ENCODE data around the gene DAAM2. TPM values are rescaled to one million over a fixed set of nuclear protein-coding genes. Genes with fewer than 3 reads are reported as not detected.
A peak's percentile ranks its signal among the peaks of the same experiment; 100 is the strongest.

Gene DAAM2
- total and polyA plus RNA-seq, 8 donors = 9.3 to 78.8 (median 19.3) TPM

DNA sequence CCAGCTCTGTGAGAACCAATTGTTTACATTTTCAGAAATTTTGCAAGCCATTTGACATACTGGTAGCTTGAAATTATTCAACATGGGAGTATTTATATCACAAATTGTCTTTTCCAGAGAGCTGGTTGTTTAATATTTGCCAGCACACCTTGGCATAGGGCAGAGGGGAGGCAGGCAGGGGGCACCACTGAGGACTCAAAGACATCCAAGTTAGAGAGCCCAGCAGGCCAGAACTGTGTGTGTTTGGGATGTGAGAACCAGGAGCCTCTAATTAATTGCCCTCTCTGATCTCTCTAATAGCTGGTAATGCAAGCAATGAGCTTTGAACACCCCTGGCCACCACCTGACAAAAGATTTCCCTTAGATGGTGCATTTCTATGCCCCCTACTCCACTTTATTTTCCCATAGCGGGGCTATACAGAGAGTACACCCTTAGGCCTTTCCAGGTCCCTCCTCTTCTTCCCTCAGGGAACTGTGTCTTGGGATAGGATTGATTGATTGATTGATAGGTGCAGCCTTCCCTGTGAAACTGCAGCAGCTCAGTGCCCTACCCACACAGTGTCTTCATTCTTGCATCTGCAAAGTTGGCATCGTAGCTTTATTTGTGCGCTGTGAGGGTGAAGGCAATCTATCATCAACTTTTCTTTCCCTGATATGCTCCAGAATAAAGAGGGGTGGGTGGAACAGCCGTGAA, 112.9 kb downstream of the DAAM2 start:
- Histone ChIP-seq H3K4me1 (peaks cover 0 to 16% (median 7%) of the 10 kb centered on the region in 4 donors), H3K9me3 (no peaks in the 10 kb centered on the region), H3K27me3 (no peaks in the 10 kb centered on the region), H3K27ac (peak overlapping the region in 1 of 5 donors; percentile 15), H3K4me3 (no peak overlapping the region), H3K36me3 (peaks cover 12 to 94% (median 78%) of the 10 kb centered on the region in 4 donors)
- TF ChIP-seq, protein P1, sequence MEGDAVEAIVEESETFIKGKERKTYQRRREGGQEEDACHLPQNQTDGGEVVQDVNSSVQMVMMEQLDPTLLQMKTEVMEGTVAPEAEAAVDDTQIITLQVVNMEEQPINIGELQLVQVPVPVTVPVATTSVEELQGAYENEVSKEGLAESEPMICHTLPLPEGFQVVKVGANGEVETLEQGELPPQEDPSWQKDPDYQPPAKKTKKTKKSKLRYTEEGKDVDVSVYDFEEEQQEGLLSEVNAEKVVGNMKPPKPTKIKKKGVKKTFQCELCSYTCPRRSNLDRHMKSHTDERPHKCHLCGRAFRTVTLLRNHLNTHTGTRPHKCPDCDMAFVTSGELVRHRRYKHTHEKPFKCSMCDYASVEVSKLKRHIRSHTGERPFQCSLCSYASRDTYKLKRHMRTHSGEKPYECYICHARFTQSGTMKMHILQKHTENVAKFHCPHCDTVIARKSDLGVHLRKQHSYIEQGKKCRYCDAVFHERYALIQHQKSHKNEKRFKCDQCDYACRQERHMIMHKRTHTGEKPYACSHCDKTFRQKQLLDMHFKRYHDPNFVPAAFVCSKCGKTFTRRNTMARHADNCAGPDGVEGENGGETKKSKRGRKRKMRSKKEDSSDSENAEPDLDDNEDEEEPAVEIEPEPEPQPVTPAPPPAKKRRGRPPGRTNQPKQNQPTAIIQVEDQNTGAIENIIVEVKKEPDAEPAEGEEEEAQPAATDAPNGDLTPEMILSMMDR (IDR thresholded peaks at IDR 0.05) = no peak
- TF ChIP-seq POLR2A (IDR thresholded peaks at IDR 0.05) (no peak), EP300 (IDR thresholded peaks at IDR 0.05) (no peak), POLR2AphosphoS5 (IDR thresholded peaks at IDR 0.05) (no peak)
- 43 to 67% (median 47%) methylated on average over 4 of the region's 4 CpGs for WGBS, 5 donors
- no peak for DNase-seq
- intact Hi-C loops (cut with DNase I; ENCODE audit: low total_unique reads) = no loop called here

GRCh38 chr6:39905640-39905975, 113.4 kb downstream of the DAAM2 start:
- no peak for TF ChIP-seq POLR2A (IDR thresholded peaks at IDR 0.05)
- TF ChIP-seq, protein P1 (IDR thresholded peaks at IDR 0.05) = no peak
- no peak for TF ChIP-seq EP300 (IDR thresholded peaks at IDR 0.05)
- TF ChIP-seq POLR2AphosphoS5 (IDR thresholded peaks at IDR 0.05) = no peak
- WGBS, 5 donors = 65 to 81% (median 74%) methylated on average over 4 of the region's 4 CpGs
- no peaks in the 10 kb centered on the region for H3K27me3 ChIP-seq
- intact Hi-C loops (cut with DNase I; ENCODE audit: low total_unique reads) = no loop called here
- H3K27ac ChIP-seq = peak overlapping the region in 1 of 5 donors; percentile 15
- no peak overlapping the region for H3K4me3 ChIP-seq
- H3K9me3 ChIP-seq = no peaks in the 10 kb centered on the region
- peaks cover 0 to 16% (median 7%) of the 10 kb centered on the region in 4 donors for H3K4me1 ChIP-seq
- peaks cover 11 to 94% (median 78%) of the 10 kb centered on the region in 4 donors for H3K36me3 ChIP-seq
- no peak for DNase-seq

DNA sequence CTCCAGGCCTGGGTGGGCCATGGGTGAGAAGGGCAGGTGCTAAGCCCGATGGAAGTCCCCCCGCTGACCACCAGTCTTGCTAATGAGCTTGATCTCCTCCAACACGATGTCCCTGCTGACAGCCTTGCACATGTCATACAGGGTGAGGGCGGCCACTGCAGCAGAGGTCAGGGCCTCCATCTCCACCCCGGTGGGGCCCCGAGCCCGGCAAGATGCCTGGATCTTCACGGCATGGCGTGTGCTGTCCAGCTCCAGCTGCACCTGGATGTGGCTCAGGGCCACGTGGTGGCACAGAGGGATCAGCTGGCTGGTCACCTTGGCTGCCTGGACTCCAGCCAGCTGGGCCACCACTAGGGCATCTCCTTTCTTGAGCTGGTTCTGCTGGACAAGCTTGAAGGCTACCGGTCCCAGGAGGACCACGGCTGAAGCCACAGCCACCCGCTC, 114.2 kb downstream of the DAAM2 start:
- TF ChIP-seq EP300 (IDR thresholded peaks at IDR 0.05) = no peak
- TF ChIP-seq POLR2AphosphoS5 (IDR thresholded peaks at IDR 0.05) = no peak
- TF ChIP-seq, protein P1 (IDR thresholded peaks at IDR 0.05) = no peak
- TF ChIP-seq POLR2A (IDR thresholded peaks at IDR 0.05) = no peak
- Histone ChIP-seq H3K4me1 (peaks cover 0 to 16% (median 7%) of the 10 kb centered on the region in 4 donors), H3K27me3 (no peaks in the 10 kb centered on the region), H3K4me3 (no peak overlapping the region), H3K9me3 (no peaks in the 10 kb centered on the region), H3K27ac (peak overlapping the region in 2 of 5 donors; percentile 3 to 32), H3K36me3 (peaks cover 4 to 93% (median 75%) of the 10 kb centered on the region in 4 donors)
- DNase-seq = peak in 1 of 2 donors; percentile 58
- WGBS, 5 donors = 70 to 79% (median 73%) methylated on average over 10 to 13 of the region's 13 CpGs; no CpG with 5 or more reads in 1 of the 5 donors
- intact Hi-C loops (cut with DNase I; ENCODE audit: low total_unique reads) = no loop called here

DNA sequence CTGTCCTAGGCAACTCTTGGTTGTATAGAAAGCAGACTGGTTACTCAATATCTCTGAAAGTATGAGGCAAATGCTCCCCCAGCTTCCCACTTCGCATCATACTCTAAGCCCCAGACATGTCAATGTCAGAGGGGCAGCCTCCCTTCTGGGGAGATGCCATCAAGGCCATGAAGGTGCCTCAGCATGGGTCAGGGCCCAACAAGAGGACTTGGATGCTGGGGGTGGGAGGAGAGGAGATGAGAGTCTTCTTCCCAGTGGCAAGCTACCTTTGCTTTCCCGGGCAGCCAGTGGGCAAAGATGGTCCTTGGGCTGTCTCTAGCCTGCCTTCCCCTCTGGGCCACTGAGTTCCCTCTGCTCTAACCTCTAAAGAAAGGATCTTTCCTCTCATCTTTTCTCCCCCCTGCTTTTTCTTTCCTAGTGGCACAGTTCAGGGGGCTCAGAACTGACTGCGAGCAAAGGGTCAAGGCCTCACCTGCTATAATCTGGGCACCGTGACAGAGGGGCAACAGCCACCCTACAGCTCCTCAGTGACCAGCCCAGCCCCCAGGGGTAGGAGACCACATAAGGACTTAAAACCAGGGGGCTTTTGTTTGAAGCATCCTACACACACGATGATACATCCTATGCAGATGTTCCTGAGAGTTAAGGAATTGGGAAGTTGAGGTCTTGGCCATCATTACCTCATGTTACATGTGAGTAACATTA, 115.8 kb downstream of the DAAM2 start:
- H3K9me3 ChIP-seq = no peaks in the 10 kb centered on the region
- intact Hi-C loops (cut with DNase I; ENCODE audit: low total_unique reads) = no loop called here
- TF ChIP-seq POLR2A (IDR thresholded peaks at IDR 0.05) = no peak
- TF ChIP-seq, protein P1 (IDR thresholded peaks at IDR 0.05) = no peak
- no peak for TF ChIP-seq EP300 (IDR thresholded peaks at IDR 0.05)
- no peak for TF ChIP-seq POLR2AphosphoS5 (IDR thresholded peaks at IDR 0.05)
- no peak overlapping the region for H3K4me3 ChIP-seq
- DNase-seq = no peak
- peaks cover 0 to 16% (median 7%) of the 10 kb centered on the region in 4 donors for H3K4me1 ChIP-seq
- no peaks in the 10 kb centered on the region for H3K27me3 ChIP-seq
- H3K36me3 ChIP-seq = peaks cover 11 to 93% (median 76%) of the 10 kb centered on the region in 4 donors
- no peak overlapping the region for H3K27ac ChIP-seq
- 89 to 94% (median 91%) methylated on average over 5 of the region's 5 CpGs for WGBS, 5 donors

Data from stomach (tissue), 9 donors.